GM12891 (cell line): ENCODE measurements around the gene SLC6A9.

Experiments
- POLR2A ChIP-seq: IDR thresholded peaks from 2 replicates; pipeline ENCODE4 v1.6.1; 2011; ENCODE audit warnings: low read depth, low read length, control low read depth
- POLR2AphosphoS5 ChIP-seq: IDR thresholded peaks from 2 replicates; pipeline ENCODE4 v1.6.1; 2011; ENCODE audit warnings: low read depth, low read length, control low read depth
- SPI1 ChIP-seq: IDR thresholded peaks from 2 replicates; pipeline ENCODE4 v1.6.1; 2011; ENCODE audit warnings: low read depth, low read length, control low read depth
- TAF1 ChIP-seq: IDR thresholded peaks from 2 replicates; pipeline ENCODE4 v1.6.1; 2011; ENCODE audit warnings: low read depth, low read length, control low read depth

GRCh38 chr1:43981135-43981491, 50.1 kb downstream of the SLC6A9 start:
- TF ChIP-seq TAF1 (no peak), POLR2AphosphoS5 (no peak), POLR2A (no peak), SPI1 (no peak)
